Sciatic nerve (tissue), 2 donors: ENCODE results near the gene TNFRSF8. TPM values are rescaled to one million over a fixed set of nuclear protein-coding genes. Genes with fewer than 3 reads are reported as not detected.

Experiments
- ATAC-seq: fragments of 200-7000 bp; cut with Tn5 transposase; one replicate; pipeline ENCODE4 v1.9.1; 2020; ENCODE audit warnings: mild to moderate bottlenecking, moderate library complexity
- DNase-seq: peaks from one replicate; pipeline ENCODE4 v3.0.0-alpha.2; 2020; ENCODE audit warnings: low spot score
- intact Hi-C: fragments of 100-400 bp; cut with DNase I; formaldehyde crosslinking; loops from one replicate; pipeline ENCODE4 v1.14.2; 2022
- total RNA-seq: library from RNA; stranded (reverse); fragmentation: NEBNext Ultra II Directional; extraction: Animal tissue kit (Norgen Biotek cat#: 25700); gene quantifications from one replicate; pipeline ENCODE4 v1.2.1, GENCODE V29; 2021
- donor health status: DM: no; HTN: no; CAD: no.
- donor health status: DM: no; HTN: no; CAD: no.

TNFRSF8 gene
- total RNA-seq, 1 donor from 2014 or later: 5.2 TPM

GRCh38 chr1:12130466-12131130 is 67.5 kb downstream of the TNFRSF8 start:
- intact Hi-C loops: no loop called here
- DNase-seq (no peak), ATAC-seq (peak; percentile 19)

GRCh38 chr1:12132078-12132477 is 69.0 kb downstream of the TNFRSF8 start:
- intact Hi-C loops: no loop called here
- no peak for DNase-seq
- ATAC-seq: peak; percentile 55

GRCh38 chr1:12134716-12135115 is 71.6 kb downstream of the TNFRSF8 start:
- intact Hi-C loops: no loop called here
- DNase-seq (no peak), ATAC-seq (no peak)

GRCh38 chr1:12135612-12136011 is 72.5 kb downstream of the TNFRSF8 start:
- ATAC-seq: peak; percentile 71
- no peak for DNase-seq
- intact Hi-C loops: no loop called here

- DNase-seq: no peak
- no peak for ATAC-seq
- intact Hi-C loops: no loop called here
Measured at GRCh38 chr1:12136916-12137610, 74.0 kb downstream of the TNFRSF8 start.

- intact Hi-C loops: no loop called here
- ATAC-seq (no peak), DNase-seq (peak; percentile 53)
Measured at GRCh38 chr1:12138196-12139168, 75.4 kb downstream of the TNFRSF8 start.

GRCh38 chr1:12140016-12140415 is 76.9 kb downstream of the TNFRSF8 start:
- ATAC-seq (no peak), DNase-seq (no peak)
- intact Hi-C loops: no loop called here

GRCh38 chr1:12140515-12141162 is 77.5 kb downstream of the TNFRSF8 start:
- intact Hi-C loops: no loop called here
- ATAC-seq (no peak), DNase-seq (no peak)

GRCh38 chr1:12141163-12141850 is 78.2 kb downstream of the TNFRSF8 start:
- intact Hi-C loops: no loop called here
- ATAC-seq: no peak
- peak; percentile 55 for DNase-seq

- intact Hi-C loops: no loop called here
- ATAC-seq (peak; percentile 1), DNase-seq (no peak)
Measured at GRCh38 chr1:12142141-12142823, 79.2 kb downstream of the TNFRSF8 start.

- ATAC-seq: peak; percentile 31
- intact Hi-C loops: no loop called here
- peak; percentile 78 for DNase-seq
Measured at GRCh38 chr1:12142891-12143630, 80.0 kb downstream of the TNFRSF8 start.

- DNase-seq (peak; percentile 84), ATAC-seq (peak; percentile 86)
- intact Hi-C loops: no loop called here
Measured at GRCh38 chr1:12143631-12144155, 80.6 kb downstream of the TNFRSF8 start.

GRCh38 chr1:12144236-12144635 is 81.1 kb downstream of the TNFRSF8 start:
- intact Hi-C loops: no loop called here
- DNase-seq (no peak), ATAC-seq (no peak)

GRCh38 chr1:12144969-12145368 is 81.9 kb downstream of the TNFRSF8 start:
- ATAC-seq (no peak), DNase-seq (no peak)
- intact Hi-C loops: no loop called here

GRCh38 chr1:12145616-12146342 is 82.7 kb downstream of the TNFRSF8 start:
- intact Hi-C loops: no loop called here
- ATAC-seq: no peak

GRCh38 chr1:12146343-12147112 is 83.4 kb downstream of the TNFRSF8 start:
- DNase-seq: no peak
- no peak for ATAC-seq
- intact Hi-C loops: no loop called here

More at GRCh38 chr1:12145616-12146342, 82.7 kb downstream of the TNFRSF8 start:
- DNase-seq: no peak
